ENCODE results near the gene PARP6. TPM values are rescaled to one million over a fixed set of nuclear protein-coding genes. Genes with fewer than 3 reads are reported as not detected.

The PARP6 gene
- total RNA-seq: 10 to 100 TPM; 52.3 to 64.8 TPM

- ATAC-seq (peak; percentile 98), DNase-seq (ENCODE audit: low spot score in 2 of 2) (peak; percentile 97 to 99)
- Mint-ChIP-seq H3K27ac (peak within 1 kb of the TSS; percentile 88 to 91), H3K9me3 (no peaks in the 10 kb centered on the region), H3K36me3 (peaks cover 5 to 10% of the 10 kb centered on the region in 2 donors)
Observed at GRCh38 chr15:72272213-72272996, at the start of gene PARP6. Gene PARP6 (minus strand): TSS chr15:72272554. CDS start chr15:72267477, 5,077 bp downstream.

GRCh38 chr15:72319985-72320671, 47.8 kb upstream of the PARP6 start, which contains the start of gene CELF6:
Gene CELF6 (minus strand): TSS chr15:72320157. CDS start chr15:72319874, 283 bp downstream.
- peak; percentile 64 to 70 for DNase-seq (ENCODE audit: low spot score in 2 of 2)
- Mint-ChIP-seq H3K9me3 (peaks cover 0 to 5% of the 10 kb centered on the region in 2 donors), H3K27ac (peak within 1 kb of the TSS; percentile 49 to 73), H3K36me3 (peaks cover 11 to 20% of the 10 kb centered on the region in 2 donors)
- ATAC-seq: peak; percentile 82 to 90

- peak; percentile 57 to 64 for ATAC-seq
- H3K9me3 Mint-ChIP-seq: peaks cover 0 to 2% of the 10 kb centered on the region in 2 donors
- DNase-seq (ENCODE audit: low spot score in 2 of 2): peak in 1 of 2 donors; percentile 67
- peak overlapping the region in 1 of 2 donors; percentile 49 for H3K27ac Mint-ChIP-seq
- H3K36me3 Mint-ChIP-seq: peaks cover 7 to 17% of the 10 kb centered on the region in 2 donors
Observed at GRCh38 chr15:72319360-72319984, 47.1 kb upstream of the PARP6 start.

DNA sequence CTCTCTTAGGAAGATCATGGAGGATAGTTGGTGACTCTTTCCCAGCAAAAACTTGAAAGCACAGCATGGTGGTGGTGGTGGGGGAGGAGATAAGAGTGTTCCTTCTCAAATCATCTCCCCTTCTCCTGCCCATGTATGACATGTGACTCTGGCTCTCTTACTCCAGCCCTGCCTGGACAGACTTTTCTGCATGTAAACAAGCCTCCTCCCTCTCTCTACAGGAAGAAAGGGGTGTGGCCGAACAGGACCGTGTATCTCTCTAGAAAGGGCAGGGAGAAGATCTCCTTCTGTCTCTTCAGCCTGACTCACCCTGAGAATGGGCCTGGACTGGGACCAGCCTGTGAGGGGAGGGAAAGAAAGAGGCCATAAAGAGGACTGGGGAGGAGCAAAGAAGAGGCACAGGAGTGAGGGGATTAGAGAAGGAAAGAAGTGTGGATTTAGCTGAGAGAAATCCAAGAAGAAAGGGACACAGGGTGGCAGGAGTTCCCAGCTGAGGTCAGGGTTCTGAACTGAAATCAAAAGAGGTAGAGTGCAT, 46.1 kb upstream of the PARP6 start:
- ATAC-seq: no peak
- H3K36me3 Mint-ChIP-seq: peaks cover 0 to 9% of the 10 kb centered on the region in 2 donors
- DNase-seq (ENCODE audit: low spot score in 2 of 2): no peak
- H3K27ac Mint-ChIP-seq: peak overlapping the region in 1 of 2 donors; percentile 49
- H3K9me3 Mint-ChIP-seq: no peaks in the 10 kb centered on the region

- no peaks in the 10 kb centered on the region for H3K9me3 Mint-ChIP-seq
- ATAC-seq (no peak), DNase-seq (ENCODE audit: low spot score in 2 of 2) (no peak)
- peaks cover 0 to 9% of the 10 kb centered on the region in 2 donors for H3K36me3 Mint-ChIP-seq
- no peak overlapping the region for H3K27ac Mint-ChIP-seq
Observed at GRCh38 chr15:72315706-72316370, 43.5 kb upstream of the PARP6 start.

DNA sequence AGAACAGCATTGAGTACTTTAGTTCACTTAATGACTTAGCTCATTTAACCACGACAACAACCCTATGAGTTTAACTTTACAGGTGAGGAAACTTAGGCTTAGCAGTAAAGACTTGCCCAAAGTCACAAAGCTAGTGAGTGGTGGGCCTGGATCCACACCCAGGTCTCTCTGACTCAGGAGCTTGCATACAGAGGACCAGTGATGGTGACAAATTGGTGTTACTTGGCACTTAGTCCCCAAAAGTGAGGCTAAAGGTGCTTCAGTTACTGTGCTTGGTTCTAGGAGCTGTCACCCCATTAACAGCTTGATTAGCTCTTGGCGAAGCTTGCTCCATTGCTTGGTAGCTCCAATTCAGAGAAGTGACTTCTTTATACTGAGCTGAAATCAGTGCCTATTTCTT, 41.5 kb upstream of the PARP6 start:
- Mint-ChIP-seq H3K27ac (no peak overlapping the region), H3K36me3 (peaks cover 0 to 4% of the 10 kb centered on the region in 2 donors), H3K9me3 (no peaks in the 10 kb centered on the region)
- ATAC-seq (no peak), DNase-seq (ENCODE audit: low spot score in 2 of 2) (no peak)

- ATAC-seq (no peak), DNase-seq (ENCODE audit: low spot score in 2 of 2) (no peak)
- H3K9me3 Mint-ChIP-seq: no peaks in the 10 kb centered on the region
- no peak overlapping the region for H3K27ac Mint-ChIP-seq
- H3K36me3 Mint-ChIP-seq: no peaks in the 10 kb centered on the region
Observed at GRCh38 chr15:72313448-72313840, 41.1 kb upstream of the PARP6 start.

DNA sequence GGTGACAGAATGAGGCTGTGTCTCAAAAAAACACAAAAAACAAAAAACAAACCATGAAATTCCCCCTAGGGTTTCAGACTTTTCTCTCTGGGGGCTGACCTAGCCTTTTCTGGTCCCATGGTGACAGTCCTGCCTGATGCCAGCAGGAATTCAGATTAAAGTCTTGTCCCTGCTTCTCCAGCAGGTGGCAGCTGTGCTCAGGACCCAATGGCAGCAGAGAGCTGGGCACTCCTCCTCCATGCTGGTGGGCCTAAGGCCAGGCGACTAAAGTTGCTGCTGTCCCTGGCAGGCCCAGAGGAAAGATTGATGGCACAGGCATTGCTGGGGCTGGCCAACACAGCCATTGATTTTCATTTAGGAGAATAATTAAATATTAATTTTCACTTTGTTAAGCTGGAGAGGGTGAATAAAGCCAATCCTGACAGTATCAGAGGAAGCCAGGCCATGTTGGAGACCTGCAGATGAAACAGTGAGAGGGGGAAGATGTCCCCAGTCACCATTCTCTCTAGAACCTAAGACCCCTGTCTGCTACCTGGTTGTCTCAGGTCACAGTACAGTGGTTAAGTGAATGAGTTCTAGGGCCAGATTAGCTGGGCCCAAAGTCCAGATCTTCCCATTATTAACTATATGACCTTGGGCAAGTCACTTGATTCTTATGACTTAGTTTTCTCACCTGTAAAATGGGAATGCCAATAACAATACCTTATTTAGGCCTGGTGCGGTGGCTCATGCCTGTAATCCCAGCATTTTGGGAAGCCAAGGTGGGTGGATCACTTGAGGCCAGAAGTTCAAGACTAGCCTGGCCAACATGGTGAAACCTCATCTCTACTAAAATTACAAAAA, 40.5 kb upstream of the PARP6 start:
- ATAC-seq: peak; percentile 93 to 96
- H3K27ac Mint-ChIP-seq: no peak overlapping the region
- no peaks in the 10 kb centered on the region for H3K36me3 Mint-ChIP-seq
- peak in 1 of 2 donors; percentile 63 for DNase-seq (ENCODE audit: low spot score in 2 of 2)
- H3K9me3 Mint-ChIP-seq: no peaks in the 10 kb centered on the region

DNA sequence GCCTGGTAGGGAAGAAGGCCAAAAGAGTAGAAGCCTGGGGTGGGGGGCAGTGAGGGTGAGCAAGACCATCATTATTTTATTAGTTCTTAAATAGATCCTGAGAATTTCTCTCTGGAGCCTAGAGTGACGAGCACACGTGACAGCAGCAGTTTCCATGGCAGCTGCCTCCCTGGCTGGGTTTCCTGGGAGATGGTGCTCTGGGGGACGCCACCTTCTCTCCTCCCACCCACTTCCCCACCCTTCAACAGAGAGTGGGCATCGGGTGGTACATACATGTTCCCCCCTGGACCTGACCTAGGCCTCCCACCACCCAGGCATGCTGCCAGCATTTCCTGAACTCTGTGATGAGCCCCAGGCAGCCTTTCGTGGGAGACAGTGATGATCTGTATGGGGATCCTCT, 34.7 kb upstream of the PARP6 start:
- DNase-seq (ENCODE audit: low spot score in 2 of 2) (no peak), ATAC-seq (no peak)
- Mint-ChIP-seq H3K9me3 (no peaks in the 10 kb centered on the region), H3K36me3 (no peaks in the 10 kb centered on the region), H3K27ac (peak overlapping the region in 1 of 2 donors; percentile 20)

- DNase-seq (ENCODE audit: low spot score in 2 of 2): peak in 1 of 2 donors; percentile 14
- peak; percentile 45 to 87 for ATAC-seq
- H3K9me3 Mint-ChIP-seq: no peaks in the 10 kb centered on the region
- no peaks in the 10 kb centered on the region for H3K36me3 Mint-ChIP-seq
- peak overlapping the region in 1 of 2 donors; percentile 20 for H3K27ac Mint-ChIP-seq
Observed at GRCh38 chr15:72306211-72306785, 33.9 kb upstream of the PARP6 start.

GRCh38 chr15:72304596-72304995, 32.2 kb upstream of the PARP6 start:
- H3K36me3 Mint-ChIP-seq: no peaks in the 10 kb centered on the region
- no peaks in the 10 kb centered on the region for H3K9me3 Mint-ChIP-seq

DNA sequence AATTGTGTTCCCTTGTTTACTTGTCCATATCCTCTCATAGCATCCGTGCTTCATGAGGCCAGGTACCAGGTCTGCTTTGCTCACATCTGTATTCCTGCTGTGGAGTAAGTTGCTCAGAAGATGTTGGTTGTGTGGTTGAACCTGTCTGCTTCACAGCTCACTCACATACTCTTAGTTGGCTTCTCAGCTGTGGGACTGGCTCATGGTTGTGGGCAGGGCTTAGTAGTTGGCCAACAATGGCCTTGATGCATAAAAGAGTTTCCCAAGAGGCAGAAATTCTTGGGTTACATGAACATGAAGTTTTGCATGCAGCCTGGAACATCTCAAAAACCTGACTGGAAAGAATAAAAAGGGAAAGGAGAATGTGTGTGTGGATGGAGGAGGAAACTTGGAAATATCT, 30.6 kb upstream of the PARP6 start:
- Mint-ChIP-seq H3K9me3 (no peaks in the 10 kb centered on the region), H3K27ac (peak overlapping the region in 1 of 2 donors; percentile 33), H3K36me3 (no peaks in the 10 kb centered on the region)
- ATAC-seq (no peak), DNase-seq (ENCODE audit: low spot score in 2 of 2) (no peak)

More at GRCh38 chr15:72304596-72304995, 32.2 kb upstream of the PARP6 start:
- ATAC-seq (no peak), DNase-seq (ENCODE audit: low spot score in 2 of 2) (no peak)
- H3K27ac Mint-ChIP-seq: peak overlapping the region; percentile 1 to 53

- DNase-seq (ENCODE audit: low spot score in 2 of 2) (no peak), ATAC-seq (no peak)
- no peaks in the 10 kb centered on the region for H3K9me3 Mint-ChIP-seq
- H3K36me3 Mint-ChIP-seq: no peaks in the 10 kb centered on the region
- H3K27ac Mint-ChIP-seq: no peak overlapping the region
Observed at GRCh38 chr15:72289597-72290325, 17.4 kb upstream of the PARP6 start.

GRCh38 chr15:72288796-72289596, 16.6 kb upstream of the PARP6 start:
- Mint-ChIP-seq H3K9me3 (no peaks in the 10 kb centered on the region), H3K36me3 (no peaks in the 10 kb centered on the region), H3K27ac (no peak overlapping the region)
- ATAC-seq (no peak), DNase-seq (ENCODE audit: low spot score in 2 of 2) (no peak)

Measured in activated naive CD4-positive, alpha-beta T cell treated with anti-CD3 and anti-CD28 coated beads, Interleukin-2, amount 50 U/mL, for 72 hours (primary cell).